Measurements from ENCODE around the gene OR52A5.

OR52A5 gene

GRCh38 chr11:5131584-5132335, 6.4 kb downstream of the OR52A5 start:
- Histone ChIP-seq H3K27ac (ENCODE audit: low read length) (no peak overlapping the region), H3K27me3 (replicated peaks; ENCODE audit: insufficient read depth, low read length) (no peaks in the 10 kb centered on the region), H3K9me2 (replicated peaks; ENCODE audit: insufficient read depth, low read length) (no peaks in the 10 kb centered on the region), H3F3A (ENCODE audit: insufficient read depth, low read length) (no peaks in the 10 kb centered on the region), H3K4me1 (ENCODE audit: low read length) (no peaks in the 10 kb centered on the region), H3K9ac (ENCODE audit: low read length) (no peak overlapping the region), H3K79me2 (ENCODE audit: low read length) (no peaks in the 10 kb centered on the region), H4K20me1 (ENCODE audit: insufficient read depth, low read length) (no peaks in the 10 kb centered on the region), H3K36me3 (replicated peaks; ENCODE audit: insufficient read depth, low read length) (no peaks in the 10 kb centered on the region), H3K4me3 (ENCODE audit: low read length) (no peak overlapping the region), H2AFZ (ENCODE audit: low read length) (no peak overlapping the region), H3K4me2 (ENCODE audit: low read depth, low read length) (no peak overlapping the region), H3K9me3 (replicated peaks; ENCODE audit: insufficient read depth, low read length) (no peaks in the 10 kb centered on the region)
- TF ChIP-seq EZH2 (optimal IDR thresholded peaks at IDR 0.05; ENCODE audit: low read depth, low read length) (no peak), CTCF (IDR thresholded peaks at IDR 0.05; ENCODE audit: low read length) (no peak), EZH2phosphoT487 (IDR thresholded peaks at IDR 0.05; ENCODE audit: low read length) (no peak)
- no peak for DNase-seq

GRCh38 chr11:5129457-5129877, 8.7 kb downstream of the OR52A5 start:
- no peak overlapping the region for H3K27ac ChIP-seq (ENCODE audit: low read length)
- no peak for TF ChIP-seq EZH2 (optimal IDR thresholded peaks at IDR 0.05; ENCODE audit: low read depth, low read length)
- no peaks in the 10 kb centered on the region for H3F3A ChIP-seq (ENCODE audit: insufficient read depth, low read length)
- H4K20me1 ChIP-seq (ENCODE audit: insufficient read depth, low read length) = no peaks in the 10 kb centered on the region
- no peak overlapping the region for H3K9ac ChIP-seq (ENCODE audit: low read length)
- H3K4me2 ChIP-seq (ENCODE audit: low read depth, low read length) = no peak overlapping the region
- H2AFZ ChIP-seq (ENCODE audit: low read length) = no peak overlapping the region
- no peaks in the 10 kb centered on the region for H3K9me3 ChIP-seq (replicated peaks; ENCODE audit: insufficient read depth, low read length)
- no peaks in the 10 kb centered on the region for H3K27me3 ChIP-seq (replicated peaks; ENCODE audit: insufficient read depth, low read length)
- no peak for DNase-seq
- H3K4me3 ChIP-seq (ENCODE audit: low read length) = no peak overlapping the region
- no peaks in the 10 kb centered on the region for H3K4me1 ChIP-seq (ENCODE audit: low read length)
- H3K36me3 ChIP-seq (replicated peaks; ENCODE audit: insufficient read depth, low read length) = no peaks in the 10 kb centered on the region
- H3K79me2 ChIP-seq (ENCODE audit: low read length) = no peaks in the 10 kb centered on the region
- H3K9me2 ChIP-seq (replicated peaks; ENCODE audit: insufficient read depth, low read length) = no peaks in the 10 kb centered on the region

GRCh38 chr11:5124891-5125620, 13.1 kb downstream of the OR52A5 start:
- no peaks in the 10 kb centered on the region for H3K4me1 ChIP-seq (ENCODE audit: low read length)
- H3K27me3 ChIP-seq (replicated peaks; ENCODE audit: insufficient read depth, low read length) = no peaks in the 10 kb centered on the region
- no peaks in the 10 kb centered on the region for H3F3A ChIP-seq (ENCODE audit: insufficient read depth, low read length)
- no peak overlapping the region for H3K4me3 ChIP-seq (ENCODE audit: low read length)
- H3K9ac ChIP-seq (ENCODE audit: low read length) = no peak overlapping the region
- no peak overlapping the region for H2AFZ ChIP-seq (ENCODE audit: low read length)
- H3K27ac ChIP-seq (ENCODE audit: low read length) = no peak overlapping the region
- H3K4me2 ChIP-seq (ENCODE audit: low read depth, low read length) = no peak overlapping the region
- H4K20me1 ChIP-seq (ENCODE audit: insufficient read depth, low read length) = no peaks in the 10 kb centered on the region
- H3K79me2 ChIP-seq (ENCODE audit: low read length) = no peaks in the 10 kb centered on the region
- DNase-seq = no peak
- TF ChIP-seq EZH2 (optimal IDR thresholded peaks at IDR 0.05; ENCODE audit: low read depth, low read length) = no peak
- no peak for TF ChIP-seq CTCF (IDR thresholded peaks at IDR 0.05; ENCODE audit: low read length)
- TF ChIP-seq EZH2phosphoT487 (IDR thresholded peaks at IDR 0.05; ENCODE audit: low read length) = no peak
- H3K9me2 ChIP-seq (replicated peaks; ENCODE audit: insufficient read depth, low read length) = no peaks in the 10 kb centered on the region
- H3K36me3 ChIP-seq (replicated peaks; ENCODE audit: insufficient read depth, low read length) = no peaks in the 10 kb centered on the region
- H3K9me3 ChIP-seq (replicated peaks; ENCODE audit: insufficient read depth, low read length) = no peaks in the 10 kb centered on the region

Measured in MM.1S (cell line).